Raji (cell line): ENCODE measurements around the gene CLEC2L.

Experiments
- POLR2A ChIP-seq: IDR thresholded peaks from 2 replicates; pipeline ENCODE4 v1.6.1; 2011; ENCODE audit warnings: low read depth, low read length, control low read depth; ENCODE audit not compliant: insufficient read depth

CLEC2L gene

GRCh38 chr7:139523199-139523941 lies at the start of gene CLEC2L:
TSS of gene CLEC2L (plus strand) at chr7:139523685. CDS start at chr7:139523928, 243 bp downstream.
- no peak for TF ChIP-seq POLR2A

- no peak for TF ChIP-seq POLR2A
These were observed 47.3 kb upstream of the CLEC2L start for GRCh38 chr7:139476139-139476538.

- no peak for TF ChIP-seq POLR2A
These were observed 46.6 kb upstream of the CLEC2L start for GRCh38 chr7:139476891-139477290.

GRCh38 chr7:139479620-139480019 lies 43.9 kb upstream of the CLEC2L start:
- TF ChIP-seq POLR2A, result no peak

GRCh38 chr7:139481364-139481763 lies 42.1 kb upstream of the CLEC2L start:
- no peak for TF ChIP-seq POLR2A

- TF ChIP-seq POLR2A, result no peak
These were observed 41.4 kb upstream of the CLEC2L start for GRCh38 chr7:139482122-139482521.

- TF ChIP-seq POLR2A, result no peak
These were observed 40.6 kb upstream of the CLEC2L start for GRCh38 chr7:139482662-139483466.

GRCh38 chr7:139487366-139488080 lies 36.0 kb upstream of the CLEC2L start:
- TF ChIP-seq POLR2A, result no peak

- TF ChIP-seq POLR2A, result no peak
These were observed 34.7 kb upstream of the CLEC2L start for GRCh38 chr7:139488810-139489209.

- no peak for TF ChIP-seq POLR2A
These were observed 33.4 kb upstream of the CLEC2L start for GRCh38 chr7:139490130-139490529.

- no peak for TF ChIP-seq POLR2A
These were observed 31.2 kb upstream of the CLEC2L start for GRCh38 chr7:139492293-139492692.

- no peak for TF ChIP-seq POLR2A
These were observed 28.5 kb upstream of the CLEC2L start for GRCh38 chr7:139494835-139495579.

GRCh38 chr7:139495580-139496125 lies 27.8 kb upstream of the CLEC2L start:
- no peak for TF ChIP-seq POLR2A

- no peak for TF ChIP-seq POLR2A
These were observed 27.0 kb upstream of the CLEC2L start for GRCh38 chr7:139496528-139496927.

- TF ChIP-seq POLR2A, result no peak
These were observed 22.7 kb upstream of the CLEC2L start for GRCh38 chr7:139500770-139501138.

- no peak for TF ChIP-seq POLR2A
These were observed 21.3 kb upstream of the CLEC2L start for GRCh38 chr7:139502226-139502625.
